C4-2B (cell line): ENCODE results near the gene MROH9.

Experiments used
- ZFX ChIP-seq: fragments of 450-650 bp; IDR thresholded peaks from 2 replicates; pipeline ENCODE4 v1.6.1; 2017
- TF ChIP-seq, protein P1 (sequence below): fragments of 450-650 bp; conservative IDR thresholded peaks from 2 replicates; pipeline ENCODE4 v1.5.1; 2017; ENCODE audit warnings: mild to moderate bottlenecking

DNA sequence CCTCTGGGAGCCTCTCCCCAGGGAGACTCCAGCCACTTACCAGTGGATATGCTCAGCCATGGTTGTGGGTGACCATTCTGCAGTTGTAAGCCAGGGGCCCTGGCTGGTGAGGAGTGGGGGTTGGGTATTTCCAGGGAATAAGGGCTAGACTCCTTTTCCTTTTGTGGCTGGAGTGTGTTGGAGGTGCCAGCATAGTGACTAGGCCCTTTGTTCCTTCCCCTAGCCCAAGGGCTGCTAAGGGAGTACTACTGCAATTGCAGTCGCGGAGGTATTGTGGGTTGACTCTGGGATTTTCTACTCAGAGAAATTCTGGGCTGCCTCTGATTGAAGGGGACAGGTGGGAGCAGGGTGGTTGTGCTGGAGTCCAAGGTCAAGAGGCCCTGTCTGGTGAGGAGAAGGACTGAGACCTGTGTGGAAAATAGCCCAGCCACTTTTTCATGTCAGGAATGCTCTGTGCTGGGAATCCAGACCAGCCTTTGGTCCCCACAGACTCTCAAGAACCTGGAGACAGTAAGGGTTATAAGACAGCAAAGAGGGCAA lies 43.1 kb downstream of the MROH9 start:
- TF ChIP-seq, protein P1, sequence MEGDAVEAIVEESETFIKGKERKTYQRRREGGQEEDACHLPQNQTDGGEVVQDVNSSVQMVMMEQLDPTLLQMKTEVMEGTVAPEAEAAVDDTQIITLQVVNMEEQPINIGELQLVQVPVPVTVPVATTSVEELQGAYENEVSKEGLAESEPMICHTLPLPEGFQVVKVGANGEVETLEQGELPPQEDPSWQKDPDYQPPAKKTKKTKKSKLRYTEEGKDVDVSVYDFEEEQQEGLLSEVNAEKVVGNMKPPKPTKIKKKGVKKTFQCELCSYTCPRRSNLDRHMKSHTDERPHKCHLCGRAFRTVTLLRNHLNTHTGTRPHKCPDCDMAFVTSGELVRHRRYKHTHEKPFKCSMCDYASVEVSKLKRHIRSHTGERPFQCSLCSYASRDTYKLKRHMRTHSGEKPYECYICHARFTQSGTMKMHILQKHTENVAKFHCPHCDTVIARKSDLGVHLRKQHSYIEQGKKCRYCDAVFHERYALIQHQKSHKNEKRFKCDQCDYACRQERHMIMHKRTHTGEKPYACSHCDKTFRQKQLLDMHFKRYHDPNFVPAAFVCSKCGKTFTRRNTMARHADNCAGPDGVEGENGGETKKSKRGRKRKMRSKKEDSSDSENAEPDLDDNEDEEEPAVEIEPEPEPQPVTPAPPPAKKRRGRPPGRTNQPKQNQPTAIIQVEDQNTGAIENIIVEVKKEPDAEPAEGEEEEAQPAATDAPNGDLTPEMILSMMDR = no peak
- TF ChIP-seq ZFX = no peak
